Testis (tissue), 2 donors: Measurements from ENCODE around the gene MRPS35.

Experiments used
- CTCF ChIP-seq, 3 experiments: fragments of 450-650 bp in 2 of 3; fragments of 200-600 bp in 1 of 3; sonication (generic) in 1 of 3; IDR thresholded peaks; one replicate each; pipeline ENCODE4 v1.5.1; 2016 to 2019; ENCODE audit warnings: antibody characterized with exemption in 3 of 3, mild to moderate bottlenecking in 2 of 3, moderate library complexity in 1 of 3
- POLR2A ChIP-seq: fragments of 450-650 bp; IDR thresholded peaks from one replicate; pipeline ENCODE4 v1.6.1; 2017; ENCODE audit warnings: antibody characterized with exemption, mild to moderate bottlenecking, moderate library complexity

GRCh38 chr12:27779920-27780611 is 69.4 kb downstream of the MRPS35 start, which contains the start of the genes KLHL42 and MANSC4:
- TF ChIP-seq CTCF (IDR thresholded peaks at IDR 0.05) (no peak), POLR2A (no peak)
